GM12878 (cell line): ENCODE results near the gene FNDC3B. TPM values are rescaled to one million over a fixed set of nuclear protein-coding genes. Genes with fewer than 3 reads are reported as not detected.
A peak's percentile ranks its signal among the peaks of the same experiment; 100 is the strongest.

Source experiments
- ATF2 ChIP-seq: IDR thresholded peaks from 2 replicates; pipeline ENCODE4 v1.6.1; 2012; ENCODE audit warnings: low read length, inconsistent platforms
- FOS ChIP-seq: IDR thresholded peaks from 3 replicates; pipeline ENCODE4 v1.6.1; 2011; ENCODE audit warnings: borderline replicate concordance; ENCODE audit not compliant: insufficient read length; ENCODE audit errors: extremely low read depth
- HDGF ChIP-seq: fragments of 450-650 bp; IDR thresholded peaks from 2 replicates; pipeline ENCODE4 v1.6.1; 2016; ENCODE audit warnings: antibody characterized with exemption
- IKZF1 ChIP-seq: fragments of 450-650 bp; conservative IDR thresholded peaks from 2 replicates; pipeline ENCODE4 v1.6.1; 2017; ENCODE audit warnings: antibody characterized with exemption, mild to moderate bottlenecking
- IKZF2 ChIP-seq, 2 experiments: fragments of 450-650 bp; IDR thresholded peaks; 2 replicates each; pipeline ENCODE4 v1.6.1; 2017; ENCODE audit warnings: mild to moderate bottlenecking in 2 of 2, moderate library complexity in 2 of 2
- IRF3 ChIP-seq: fragments of 450-650 bp; IDR thresholded peaks from 2 replicates; pipeline ENCODE4 v1.6.1; 2014; ENCODE audit warnings: mild to moderate bottlenecking
- NR2C2 ChIP-seq: IDR thresholded peaks from 2 replicates; pipeline ENCODE4 v1.6.1; 2011; ENCODE audit warnings: borderline replicate concordance, low read depth; ENCODE audit not compliant: control insufficient read depth, insufficient read length
- PML ChIP-seq: IDR thresholded peaks from 2 replicates; pipeline ENCODE4 v1.6.1; 2012; ENCODE audit warnings: low read length, inconsistent platforms
- POLR2AphosphoS2 ChIP-seq: IDR thresholded peaks from 2 replicates; pipeline ENCODE4 v1.6.1; 2011; ENCODE audit warnings: low read depth, mild to moderate bottlenecking, low read length, improper control_type of control experiment, moderate library complexity
- SMC3 ChIP-seq: IDR thresholded peaks from 2 replicates; pipeline ENCODE4 v1.6.1; 2011; ENCODE audit warnings: low read length, improper control_type of control experiment, borderline replicate concordance
- WRNIP1 ChIP-seq: IDR thresholded peaks from 2 replicates; pipeline ENCODE4 v1.6.1; 2011; ENCODE audit warnings: low read depth, low read length, improper control_type of control experiment, borderline replicate concordance
- YBX1 ChIP-seq: fragments of 450-650 bp; IDR thresholded peaks from 2 replicates; pipeline ENCODE4 v1.6.1; 2016; ENCODE audit warnings: antibody characterized with exemption
- ZNF207 ChIP-seq: fragments of 450-650 bp; IDR thresholded peaks from 2 replicates; pipeline ENCODE4 v1.6.1; 2014; ENCODE audit warnings: antibody characterized with exemption, mild to moderate bottlenecking, borderline replicate concordance
- polyA plus RNA-seq, 11 experiments: library from polyadenylated mRNA; depleted of rRNA in 4 of 11; unstranded in 6 of 11; stranded (reverse) in 5 of 11; fragments of >200 nt; fragmentation: Nextera tagmentation in 4 of 11; fragmentation: Illumina TruSeq in 1 of 11; extraction: Ambion mirVana in 4 of 11; extraction: Trizol in 1 of 11; gene quantifications; 1 replicate in 1 of 11; 2 replicates in 10 of 11; pipeline versions ENCODE4 v1.2.1 to v1.2.3, GENCODE V29; 2011 to 2016; ENCODE audit warnings: inconsistent platforms in 2 of 11, missing spikeins in 2 of 11, low read depth in 1 of 11
- total RNA-seq, 4 experiments: library from RNA; depleted of rRNA in 3 of 4; stranded (reverse); fragments of >200 nt in 3 of 4; fragmentation: Illumina TruSeq in 1 of 4; extraction: Trizol in 1 of 4; gene quantifications; 2 replicates each; pipeline versions ENCODE4 v1.2.1 to v1.2.3, GENCODE V29; 2013 to 2021
- TF ChIP-seq, protein P1 (sequence below): fragments of 450-650 bp; formaldehyde crosslinking; IDR thresholded peaks from 2 replicates; pipeline ENCODE4 v1.5.0; 2022; ENCODE audit warnings: mild to moderate bottlenecking, missing genetic modification characterization
- TF ChIP-seq, protein P2 (sequence below): fragments of 450-650 bp; IDR thresholded peaks from 2 replicates; pipeline ENCODE4 v1.6.1; 2016; ENCODE audit warnings: mild to moderate bottlenecking
- TF ChIP-seq, protein P3 (sequence below): IDR thresholded peaks from 2 replicates; pipeline ENCODE4 v1.6.1; 2012; ENCODE audit warnings: improper control_type of control experiment, low read depth, low read length; ENCODE audit not compliant: insufficient replicate concordance
- TF ChIP-seq, protein P4 (sequence below): fragments of 450-650 bp; IDR thresholded peaks from 2 replicates; pipeline ENCODE4 v1.6.1; 2017; ENCODE audit warnings: borderline replicate concordance

The FNDC3B gene
- total and polyA plus RNA-seq, 10 of the 15 experiments (the other 5 are each of a cell fraction or from before 2014, with no cell fraction given): 7.9 to 35.0 (median 18.5) TPM

DNA sequence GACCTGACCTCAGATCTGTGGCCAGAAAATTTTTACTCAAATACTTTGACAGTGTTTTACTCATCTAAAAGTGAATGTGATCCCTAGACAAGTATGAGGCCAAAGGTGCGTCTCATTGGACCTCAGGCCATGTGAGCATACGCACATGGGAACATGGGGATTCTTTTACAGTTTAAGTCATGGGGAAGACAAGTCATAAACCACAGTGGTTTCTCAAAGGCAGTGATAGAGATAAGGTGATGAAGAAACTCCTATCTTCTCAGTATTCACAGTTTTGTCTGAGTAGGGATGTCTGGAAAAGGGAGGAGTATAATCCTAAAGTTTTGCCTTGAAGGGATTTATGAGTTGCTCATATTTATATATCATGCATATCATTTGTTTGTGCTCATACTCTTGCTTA lies 173.8 kb downstream of the FNDC3B start (continued):
- TF ChIP-seq SMC3 (no peak), YBX1 (no peak), IKZF2 (IDR thresholded peaks at IDR 0.05) (peak; percentile 74 to 78), WRNIP1 (no peak), POLR2AphosphoS2 (no peak), IKZF1 (peak; percentile 56), ZNF207 (no peak), FOS (no peak), ATF2 (peak; percentile 79), PML (0 out of 2 replicates have a peak, but pooled peaks have one; percentile 40), HDGF (no peak), NR2C2 (no peak), IRF3 (no peak)
- TF ChIP-seq, protein P1, sequence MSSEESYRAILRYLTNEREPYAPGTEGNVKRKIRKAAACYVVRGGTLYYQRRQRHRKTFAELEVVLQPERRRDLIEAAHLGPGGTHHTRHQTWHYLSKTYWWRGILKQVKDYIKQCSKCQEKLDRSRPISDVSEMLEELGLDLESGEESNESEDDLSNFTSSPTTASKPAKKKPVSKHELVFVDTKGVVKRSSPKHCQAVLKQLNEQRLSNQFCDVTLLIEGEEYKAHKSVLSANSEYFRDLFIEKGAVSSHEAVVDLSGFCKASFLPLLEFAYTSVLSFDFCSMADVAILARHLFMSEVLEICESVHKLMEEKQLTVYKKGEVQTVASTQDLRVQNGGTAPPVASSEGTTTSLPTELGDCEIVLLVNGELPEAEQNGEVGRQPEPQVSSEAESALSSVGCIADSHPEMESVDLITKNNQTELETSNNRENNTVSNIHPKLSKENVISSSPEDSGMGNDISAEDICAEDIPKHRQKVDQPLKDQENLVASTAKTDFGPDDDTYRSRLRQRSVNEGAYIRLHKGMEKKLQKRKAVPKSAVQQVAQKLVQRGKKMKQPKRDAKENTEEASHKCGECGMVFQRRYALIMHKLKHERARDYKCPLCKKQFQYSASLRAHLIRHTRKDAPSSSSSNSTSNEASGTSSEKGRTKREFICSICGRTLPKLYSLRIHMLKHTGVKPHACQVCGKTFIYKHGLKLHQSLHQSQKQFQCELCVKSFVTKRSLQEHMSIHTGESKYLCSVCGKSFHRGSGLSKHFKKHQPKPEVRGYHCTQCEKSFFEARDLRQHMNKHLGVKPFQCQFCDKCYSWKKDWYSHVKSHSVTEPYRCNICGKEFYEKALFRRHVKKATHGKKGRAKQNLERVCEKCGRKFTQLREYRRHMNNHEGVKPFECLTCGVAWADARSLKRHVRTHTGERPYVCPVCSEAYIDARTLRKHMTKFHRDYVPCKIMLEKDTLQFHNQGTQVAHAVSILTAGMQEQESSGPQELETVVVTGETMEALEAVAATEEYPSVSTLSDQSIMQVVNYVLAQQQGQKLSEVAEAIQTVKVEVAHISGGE (CRISPR knock-in tag): no peak
- TF ChIP-seq, protein P2, sequence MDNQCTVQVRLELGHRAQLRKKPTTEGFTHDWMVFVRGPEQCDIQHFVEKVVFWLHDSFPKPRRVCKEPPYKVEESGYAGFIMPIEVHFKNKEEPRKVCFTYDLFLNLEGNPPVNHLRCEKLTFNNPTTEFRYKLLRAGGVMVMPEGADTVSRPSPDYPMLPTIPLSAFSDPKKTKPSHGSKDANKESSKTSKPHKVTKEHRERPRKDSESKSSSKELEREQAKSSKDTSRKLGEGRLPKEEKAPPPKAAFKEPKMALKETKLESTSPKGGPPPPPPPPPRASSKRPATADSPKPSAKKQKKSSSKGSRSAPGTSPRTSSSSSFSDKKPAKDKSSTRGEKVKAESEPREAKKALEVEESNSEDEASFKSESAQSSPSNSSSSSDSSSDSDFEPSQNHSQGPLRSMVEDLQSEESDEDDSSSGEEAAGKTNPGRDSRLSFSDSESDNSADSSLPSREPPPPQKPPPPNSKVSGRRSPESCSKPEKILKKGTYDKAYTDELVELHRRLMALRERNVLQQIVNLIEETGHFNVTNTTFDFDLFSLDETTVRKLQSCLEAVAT: no peak
- TF ChIP-seq, protein P3, sequence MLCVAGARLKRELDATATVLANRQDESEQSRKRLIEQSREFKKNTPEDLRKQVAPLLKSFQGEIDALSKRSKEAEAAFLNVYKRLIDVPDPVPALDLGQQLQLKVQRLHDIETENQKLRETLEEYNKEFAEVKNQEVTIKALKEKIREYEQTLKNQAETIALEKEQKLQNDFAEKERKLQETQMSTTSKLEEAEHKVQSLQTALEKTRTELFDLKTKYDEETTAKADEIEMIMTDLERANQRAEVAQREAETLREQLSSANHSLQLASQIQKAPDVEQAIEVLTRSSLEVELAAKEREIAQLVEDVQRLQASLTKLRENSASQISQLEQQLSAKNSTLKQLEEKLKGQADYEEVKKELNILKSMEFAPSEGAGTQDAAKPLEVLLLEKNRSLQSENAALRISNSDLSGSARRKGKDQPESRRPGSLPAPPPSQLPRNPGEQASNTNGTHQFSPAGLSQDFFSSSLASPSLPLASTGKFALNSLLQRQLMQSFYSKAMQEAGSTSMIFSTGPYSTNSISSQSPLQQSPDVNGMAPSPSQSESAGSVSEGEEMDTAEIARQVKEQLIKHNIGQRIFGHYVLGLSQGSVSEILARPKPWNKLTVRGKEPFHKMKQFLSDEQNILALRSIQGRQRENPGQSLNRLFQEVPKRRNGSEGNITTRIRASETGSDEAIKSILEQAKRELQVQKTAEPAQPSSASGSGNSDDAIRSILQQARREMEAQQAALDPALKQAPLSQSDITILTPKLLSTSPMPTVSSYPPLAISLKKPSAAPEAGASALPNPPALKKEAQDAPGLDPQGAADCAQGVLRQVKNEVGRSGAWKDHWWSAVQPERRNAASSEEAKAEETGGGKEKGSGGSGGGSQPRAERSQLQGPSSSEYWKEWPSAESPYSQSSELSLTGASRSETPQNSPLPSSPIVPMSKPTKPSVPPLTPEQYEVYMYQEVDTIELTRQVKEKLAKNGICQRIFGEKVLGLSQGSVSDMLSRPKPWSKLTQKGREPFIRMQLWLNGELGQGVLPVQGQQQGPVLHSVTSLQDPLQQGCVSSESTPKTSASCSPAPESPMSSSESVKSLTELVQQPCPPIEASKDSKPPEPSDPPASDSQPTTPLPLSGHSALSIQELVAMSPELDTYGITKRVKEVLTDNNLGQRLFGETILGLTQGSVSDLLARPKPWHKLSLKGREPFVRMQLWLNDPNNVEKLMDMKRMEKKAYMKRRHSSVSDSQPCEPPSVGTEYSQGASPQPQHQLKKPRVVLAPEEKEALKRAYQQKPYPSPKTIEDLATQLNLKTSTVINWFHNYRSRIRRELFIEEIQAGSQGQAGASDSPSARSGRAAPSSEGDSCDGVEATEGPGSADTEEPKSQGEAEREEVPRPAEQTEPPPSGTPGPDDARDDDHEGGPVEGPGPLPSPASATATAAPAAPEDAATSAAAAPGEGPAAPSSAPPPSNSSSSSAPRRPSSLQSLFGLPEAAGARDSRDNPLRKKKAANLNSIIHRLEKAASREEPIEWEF: no peak
- TF ChIP-seq, protein P4, sequence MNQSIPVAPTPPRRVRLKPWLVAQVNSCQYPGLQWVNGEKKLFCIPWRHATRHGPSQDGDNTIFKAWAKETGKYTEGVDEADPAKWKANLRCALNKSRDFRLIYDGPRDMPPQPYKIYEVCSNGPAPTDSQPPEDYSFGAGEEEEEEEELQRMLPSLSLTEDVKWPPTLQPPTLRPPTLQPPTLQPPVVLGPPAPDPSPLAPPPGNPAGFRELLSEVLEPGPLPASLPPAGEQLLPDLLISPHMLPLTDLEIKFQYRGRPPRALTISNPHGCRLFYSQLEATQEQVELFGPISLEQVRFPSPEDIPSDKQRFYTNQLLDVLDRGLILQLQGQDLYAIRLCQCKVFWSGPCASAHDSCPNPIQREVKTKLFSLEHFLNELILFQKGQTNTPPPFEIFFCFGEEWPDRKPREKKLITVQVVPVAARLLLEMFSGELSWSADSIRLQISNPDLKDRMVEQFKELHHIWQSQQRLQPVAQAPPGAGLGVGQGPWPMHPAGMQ: no peak
